LNCaP clone FGC (cell line): Measurements from ENCODE around the gene VSIR.

Experiments used
- DNase-seq: peaks from one replicate; pipeline ENCODE4 v3.0.0-alpha.2; 2011; ENCODE audit warnings: low read depth
- H3K4me3 ChIP-seq: 2 replicates; pipeline ENCODE4 v1.5.1; 2011; ENCODE audit warnings: mild to moderate bottlenecking, low read depth, low read length, control low read depth
- TF ChIP-seq, protein P1 (sequence below): IDR thresholded peaks from 2 replicates; pipeline ENCODE4 v1.5.1; 2012; ENCODE audit warnings: mild to moderate bottlenecking; ENCODE audit not compliant: control insufficient read depth, insufficient read depth; ENCODE audit errors: extremely low read depth

VSIR gene

GRCh38 chr10:71817831-71818655 is 44.7 kb upstream of the VSIR start:
- H3K4me3 ChIP-seq: no peak overlapping the region
- TF ChIP-seq, protein P1, sequence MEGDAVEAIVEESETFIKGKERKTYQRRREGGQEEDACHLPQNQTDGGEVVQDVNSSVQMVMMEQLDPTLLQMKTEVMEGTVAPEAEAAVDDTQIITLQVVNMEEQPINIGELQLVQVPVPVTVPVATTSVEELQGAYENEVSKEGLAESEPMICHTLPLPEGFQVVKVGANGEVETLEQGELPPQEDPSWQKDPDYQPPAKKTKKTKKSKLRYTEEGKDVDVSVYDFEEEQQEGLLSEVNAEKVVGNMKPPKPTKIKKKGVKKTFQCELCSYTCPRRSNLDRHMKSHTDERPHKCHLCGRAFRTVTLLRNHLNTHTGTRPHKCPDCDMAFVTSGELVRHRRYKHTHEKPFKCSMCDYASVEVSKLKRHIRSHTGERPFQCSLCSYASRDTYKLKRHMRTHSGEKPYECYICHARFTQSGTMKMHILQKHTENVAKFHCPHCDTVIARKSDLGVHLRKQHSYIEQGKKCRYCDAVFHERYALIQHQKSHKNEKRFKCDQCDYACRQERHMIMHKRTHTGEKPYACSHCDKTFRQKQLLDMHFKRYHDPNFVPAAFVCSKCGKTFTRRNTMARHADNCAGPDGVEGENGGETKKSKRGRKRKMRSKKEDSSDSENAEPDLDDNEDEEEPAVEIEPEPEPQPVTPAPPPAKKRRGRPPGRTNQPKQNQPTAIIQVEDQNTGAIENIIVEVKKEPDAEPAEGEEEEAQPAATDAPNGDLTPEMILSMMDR: no peak
- DNase-seq: no peak

DNA sequence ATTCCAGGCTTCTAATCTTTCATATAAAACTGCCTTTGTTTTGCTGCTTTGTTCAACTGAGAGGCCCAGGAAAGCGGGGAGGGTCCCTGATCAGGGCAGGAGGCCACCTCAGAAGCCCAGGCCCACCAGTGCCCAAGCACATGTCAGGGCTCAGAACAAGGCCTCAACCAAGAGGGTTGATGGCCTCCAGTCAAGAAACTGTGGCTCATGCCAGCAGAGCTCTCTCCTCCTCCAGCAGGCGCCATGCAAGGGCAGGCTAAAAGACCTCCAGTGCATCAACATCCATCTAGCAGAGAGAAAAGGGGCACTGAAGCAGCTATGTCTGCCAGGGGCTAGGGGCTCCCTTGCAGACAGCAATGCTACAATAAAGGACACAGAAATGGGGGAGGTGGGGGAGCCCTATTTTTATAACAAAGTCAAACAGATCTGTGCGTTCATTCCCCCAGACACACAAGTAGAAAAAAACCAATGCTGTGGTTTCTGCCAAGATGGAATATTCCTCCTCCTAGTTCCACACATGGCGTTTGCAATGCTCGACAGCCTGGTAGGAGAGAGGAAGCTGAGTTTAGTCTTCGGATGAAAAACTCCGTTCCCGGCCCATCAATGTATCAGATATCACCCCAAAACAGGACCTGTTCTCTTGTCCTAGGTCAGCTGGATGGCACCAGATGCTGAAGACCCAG is 43.8 kb upstream of the VSIR start:
- DNase-seq: no peak
- no peak overlapping the region for H3K4me3 ChIP-seq
- TF ChIP-seq, protein P1: no peak

DNA sequence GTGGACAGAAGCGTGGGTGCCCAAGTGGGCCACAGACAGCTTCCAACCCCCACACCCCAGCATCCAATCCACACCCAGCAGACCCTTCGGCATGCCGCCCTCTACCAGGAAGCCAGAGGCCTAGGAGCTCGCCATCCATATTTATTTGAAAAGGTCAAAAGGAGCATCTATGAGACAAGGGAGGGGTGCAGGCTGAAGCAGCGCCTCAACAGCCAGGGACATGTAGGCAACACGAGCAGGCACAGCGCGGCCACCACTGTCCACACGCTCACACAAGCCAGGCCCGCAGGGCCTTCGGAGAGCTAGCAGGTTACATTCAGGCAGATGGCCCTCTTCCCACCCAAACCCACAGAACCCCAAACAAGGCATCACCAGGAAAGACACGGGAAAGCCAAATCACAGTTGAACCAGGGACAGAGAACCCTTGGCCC is 43.1 kb upstream of the VSIR start:
- TF ChIP-seq, protein P1: no peak
- DNase-seq: no peak

GRCh38 chr10:71815515-71816130 is 42.3 kb upstream of the VSIR start:
- TF ChIP-seq, protein P1: no peak
- no peak overlapping the region for H3K4me3 ChIP-seq
- DNase-seq: no peak

More for the DNA sequence above, 43.1 kb upstream of the VSIR start:
- H3K4me3 ChIP-seq: no peak overlapping the region

DNA sequence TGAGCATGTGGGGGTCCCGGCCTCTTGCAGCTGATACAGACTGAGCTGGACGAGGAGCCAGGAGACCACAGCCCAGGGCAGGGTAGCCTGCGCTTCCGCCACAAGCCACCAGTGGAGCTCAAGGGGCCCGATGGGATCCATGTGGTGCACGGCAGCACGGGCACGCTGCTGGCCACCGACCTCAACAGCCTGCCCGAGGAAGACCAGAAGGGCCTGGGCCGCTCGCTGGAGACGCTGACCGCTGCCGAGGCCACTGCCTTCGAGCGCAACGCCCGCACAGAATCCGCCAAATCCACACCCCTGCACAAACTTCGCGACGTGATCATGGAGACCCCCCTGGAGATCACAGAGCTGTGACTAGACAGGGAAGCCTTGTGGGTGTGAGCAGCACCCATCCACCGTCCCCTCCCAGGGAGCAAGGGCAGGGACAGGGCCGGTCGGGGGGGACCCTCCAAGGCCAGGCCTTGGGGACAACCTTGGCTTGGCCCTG is 41.6 kb upstream of the VSIR start:
- TF ChIP-seq, protein P1: no peak
- no peak for DNase-seq
- H3K4me3 ChIP-seq: no peak overlapping the region

DNA sequence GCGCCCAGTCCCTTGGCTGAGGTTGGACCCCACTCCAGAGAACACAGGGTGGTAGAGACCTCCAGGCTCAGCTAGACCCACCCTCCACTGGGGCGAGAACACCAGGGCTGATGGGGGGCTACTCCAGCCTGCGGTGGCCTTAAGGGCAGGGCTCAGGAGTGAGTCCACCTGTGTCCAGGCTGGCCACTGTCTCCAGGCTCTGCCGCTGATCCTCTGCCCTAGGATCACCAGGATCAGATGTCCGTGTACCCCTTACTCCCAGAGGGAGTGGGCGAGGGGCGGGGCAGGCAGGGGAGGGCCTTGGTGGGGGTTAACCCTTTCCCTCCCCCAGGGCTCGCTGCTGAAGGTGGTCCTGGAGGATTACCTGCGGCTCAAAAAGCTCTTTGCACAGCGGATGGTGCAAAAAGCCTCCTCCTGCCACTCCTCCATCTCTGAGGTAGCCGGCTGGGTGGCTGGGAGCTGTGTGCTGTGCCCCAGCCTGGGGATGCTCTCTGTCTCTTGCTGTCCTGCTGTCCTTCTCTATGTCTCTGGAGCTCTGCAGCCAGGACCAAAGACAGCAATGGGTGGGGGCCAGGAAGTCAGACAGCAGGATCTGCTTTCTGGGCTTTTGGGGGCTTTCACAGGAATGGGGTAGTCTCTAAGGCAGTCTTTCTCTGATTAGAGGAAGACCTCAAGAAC is 39.7 kb upstream of the VSIR start:
- H3K4me3 ChIP-seq: no peak overlapping the region
- TF ChIP-seq, protein P1: no peak
- DNase-seq: no peak
